NCI-H2227 treated with DMSO at 0.1 percent for 48 hours (cell line): ENCODE results near the gene ASB3.
"Not testable (repeated sequence)": the region's sequence is repeated elsewhere in the genome, so short reads cannot be mapped to it uniquely, and the experiment has no call there.

Source experiments
- DNase-seq: peaks from one replicate; lab custom pipeline; 2025; lab: John Stamatoyannopoulos, UW

ASB3 gene

GRCh38 chr2:53729143-53729762 lies 57.5 kb downstream of the ASB3 start:
- DNase-seq = no peak

- no peak for DNase-seq
Observed at GRCh38 chr2:53727921-53728320, 58.8 kb downstream of the ASB3 start.

- DNase-seq = no peak
Observed at GRCh38 chr2:53725662-53726061, 61.1 kb downstream of the ASB3 start.

GRCh38 chr2:53724536-53724935 lies 62.2 kb downstream of the ASB3 start:
- no peak for DNase-seq

GRCh38 chr2:53720944-53721343 lies 65.8 kb downstream of the ASB3 start:
- DNase-seq = not testable (repeated sequence)

- DNase-seq = no peak
Observed at GRCh38 chr2:53715568-53715967, 71.2 kb downstream of the ASB3 start.

- DNase-seq = no peak
Observed at GRCh38 chr2:53711271-53711780, 75.4 kb downstream of the ASB3 start.

- no peak for DNase-seq
Observed at GRCh38 chr2:53708988-53709387, 77.8 kb downstream of the ASB3 start.

- no peak for DNase-seq
Observed at GRCh38 chr2:53701221-53701620, 85.5 kb downstream of the ASB3 start.

- DNase-seq = no peak
Observed at GRCh38 chr2:53697686-53698085, 89.1 kb downstream of the ASB3 start.

GRCh38 chr2:53697092-53697491 lies 89.7 kb downstream of the ASB3 start:
- no peak for DNase-seq

- DNase-seq = no peak
Observed at GRCh38 chr2:53695575-53695974, 91.2 kb downstream of the ASB3 start.

- no peak for DNase-seq
Observed at GRCh38 chr2:53694096-53694771, 92.5 kb downstream of the ASB3 start.

- no peak for DNase-seq
Observed at GRCh38 chr2:53690876-53691275, 95.9 kb downstream of the ASB3 start.

- DNase-seq = no peak
Observed at GRCh38 chr2:53672881-53673522, 113.8 kb downstream of the ASB3 start.

- DNase-seq = no peak
Observed at GRCh38 chr2:53670331-53670730, 116.4 kb downstream of the ASB3 start.

GRCh38 chr2:53668624-53669026 lies 118.1 kb downstream of the ASB3 start:
- no peak for DNase-seq

GRCh38 chr2:53667130-53667529 lies 119.6 kb downstream of the ASB3 start:
- DNase-seq = not testable (repeated sequence)

GRCh38 chr2:53660886-53661285 lies 125.9 kb downstream of the ASB3 start:
- no peak for DNase-seq

GRCh38 chr2:53658474-53658873 lies 128.3 kb downstream of the ASB3 start:
- not testable (repeated sequence) for DNase-seq

- no peak for DNase-seq
Observed at GRCh38 chr2:53655256-53655655, 131.5 kb downstream of the ASB3 start.

- no peak for DNase-seq
Observed at GRCh38 chr2:53654396-53654795, 132.4 kb downstream of the ASB3 start.

GRCh38 chr2:53652131-53652530 lies 134.6 kb downstream of the ASB3 start:
- no peak for DNase-seq
